GM12801 (cell line): ENCODE results near the gene ABTB2.

Source experiments
- CTCF ChIP-seq: IDR thresholded peaks from one replicate; pipeline ENCODE4 v1.5.1; 2011; ENCODE audit warnings: control low read depth; ENCODE audit not compliant: insufficient read length; ENCODE audit errors: extremely low read depth

ABTB2 gene

GRCh38 chr11:34308049-34308912 lies 49.5 kb downstream of the ABTB2 start:
- no peak for TF ChIP-seq CTCF

- TF ChIP-seq CTCF: no peak
These were observed 52.0 kb downstream of the ABTB2 start for GRCh38 chr11:34305780-34306179.

GRCh38 chr11:34305193-34305592 lies 52.6 kb downstream of the ABTB2 start:
- TF ChIP-seq CTCF: no peak

GRCh38 chr11:34303028-34303570 lies 54.7 kb downstream of the ABTB2 start:
- TF ChIP-seq CTCF: no peak

GRCh38 chr11:34302046-34302921 lies 55.5 kb downstream of the ABTB2 start:
- no peak for TF ChIP-seq CTCF

GRCh38 chr11:34300926-34301295 lies 56.9 kb downstream of the ABTB2 start:
- no peak for TF ChIP-seq CTCF
